Cardiac muscle cell (in vitro differentiated cells and primary cell): ENCODE measurements around the gene NINJ2. TPM values are rescaled to one million over a fixed set of nuclear protein-coding genes. Genes with fewer than 3 reads are reported as not detected.

ENCODE experiments used
- DNase-seq, 2 donors: peaks; one replicate each; pipeline versions ENCODE4 v3.0.0 to v3.0.0-alpha.2; 2010 to 2017; ENCODE audit warnings: low read depth in 1 of 2, low spot score in 1 of 2
- H3K27ac ChIP-seq: fragments of 200-600 bp; sonication (generic); 2 replicates; pipeline ENCODE4 v1.5.1; 2016
- H3K27me3 ChIP-seq: fragments of 200-600 bp; sonication (generic); 2 replicates; pipeline ENCODE4 v1.6.0; 2016; ENCODE audit warnings: control low read depth
- H3K36me3 ChIP-seq: fragments of 200-600 bp; sonication (generic); 2 replicates; pipeline ENCODE4 v1.5.1; 2016; ENCODE audit warnings: control low read depth
- H3K4me1 ChIP-seq: fragments of 200-600 bp; sonication (generic); 2 replicates; pipeline ENCODE4 v1.8.1; 2017; ENCODE audit warnings: low read depth, mild to moderate bottlenecking, mixed run types
- H3K4me3 ChIP-seq: fragments of 200-600 bp; sonication (generic); 2 replicates; pipeline ENCODE4 v1.5.1; 2016; ENCODE audit warnings: mild to moderate bottlenecking
- H3K9me3 ChIP-seq: fragments of 200-600 bp; sonication (generic); 2 replicates; pipeline ENCODE4 v1.5.1; 2017; ENCODE audit warnings: low read depth, mild to moderate bottlenecking, control low read depth
- polyA plus RNA-seq: library from polyadenylated mRNA; unstranded; fragments of >200 nt; fragmentation: Nextera tagmentation; extraction: Ambion mirVana; gene quantifications from 2 replicates; pipeline ENCODE4 v1.2.1, GENCODE V29; 2016
- total RNA-seq: library from RNA; depleted of rRNA; stranded (reverse); fragments of >200 nt; gene quantifications from 2 replicates; pipeline ENCODE4 v1.2.3, GENCODE V29; 2016
- TF ChIP-seq, protein P1 (sequence below): IDR thresholded peaks from 2 replicates; pipeline ENCODE4 v1.5.1; 2012; ENCODE audit warnings: low read depth, mild to moderate bottlenecking, low read length

NINJ2 gene
- total and polyA plus RNA-seq, 2 experiments from 2014 or later: 2.3 TPM; not detected in 1

DNA sequence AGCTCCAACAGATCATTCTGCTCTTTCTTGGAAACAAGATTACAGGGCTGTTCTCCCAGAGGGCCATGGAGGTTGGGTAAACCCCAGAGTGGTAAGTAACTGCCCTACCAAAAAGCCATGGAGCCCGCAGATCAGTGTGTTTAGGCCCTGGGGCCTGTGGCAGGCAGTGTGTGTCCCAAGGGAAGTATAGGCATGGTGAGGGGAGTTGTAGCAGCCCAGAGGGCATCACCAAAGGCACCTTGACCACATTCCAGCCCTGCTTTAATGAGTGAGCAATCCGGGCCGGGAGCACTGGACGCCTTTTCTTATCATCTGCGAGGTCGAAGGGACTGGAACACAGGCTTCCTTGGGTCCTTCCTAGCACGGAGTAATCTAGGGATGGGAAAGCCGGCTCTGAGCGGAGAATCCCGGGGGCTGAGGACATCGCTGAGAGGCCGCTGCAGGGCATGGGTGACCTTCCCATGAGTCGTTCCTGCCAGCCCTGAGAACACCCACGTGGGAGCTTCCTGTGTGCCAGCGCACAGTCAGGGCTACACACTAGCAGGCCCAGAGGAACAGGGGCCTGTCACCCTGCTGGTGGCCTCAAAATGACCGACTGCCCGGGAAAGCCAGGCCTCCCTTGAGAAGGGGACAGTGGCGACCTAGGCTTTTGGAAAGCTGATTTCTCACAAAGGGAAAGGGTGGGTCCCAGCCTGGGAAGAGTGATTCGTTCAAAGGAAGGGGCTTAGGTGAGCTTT is 91.3 kb downstream of the NINJ2 start:
- peaks cover 7% of the 10 kb centered on the region for H3K4me1 ChIP-seq
- H3K27me3 ChIP-seq: no peaks in the 10 kb centered on the region
- H3K27ac ChIP-seq: peak overlapping the region; percentile 31
- TF ChIP-seq, protein P1, sequence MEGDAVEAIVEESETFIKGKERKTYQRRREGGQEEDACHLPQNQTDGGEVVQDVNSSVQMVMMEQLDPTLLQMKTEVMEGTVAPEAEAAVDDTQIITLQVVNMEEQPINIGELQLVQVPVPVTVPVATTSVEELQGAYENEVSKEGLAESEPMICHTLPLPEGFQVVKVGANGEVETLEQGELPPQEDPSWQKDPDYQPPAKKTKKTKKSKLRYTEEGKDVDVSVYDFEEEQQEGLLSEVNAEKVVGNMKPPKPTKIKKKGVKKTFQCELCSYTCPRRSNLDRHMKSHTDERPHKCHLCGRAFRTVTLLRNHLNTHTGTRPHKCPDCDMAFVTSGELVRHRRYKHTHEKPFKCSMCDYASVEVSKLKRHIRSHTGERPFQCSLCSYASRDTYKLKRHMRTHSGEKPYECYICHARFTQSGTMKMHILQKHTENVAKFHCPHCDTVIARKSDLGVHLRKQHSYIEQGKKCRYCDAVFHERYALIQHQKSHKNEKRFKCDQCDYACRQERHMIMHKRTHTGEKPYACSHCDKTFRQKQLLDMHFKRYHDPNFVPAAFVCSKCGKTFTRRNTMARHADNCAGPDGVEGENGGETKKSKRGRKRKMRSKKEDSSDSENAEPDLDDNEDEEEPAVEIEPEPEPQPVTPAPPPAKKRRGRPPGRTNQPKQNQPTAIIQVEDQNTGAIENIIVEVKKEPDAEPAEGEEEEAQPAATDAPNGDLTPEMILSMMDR: no peak
- DNase-seq: no peak
- H3K9me3 ChIP-seq: no peaks in the 10 kb centered on the region
- no peak overlapping the region for H3K4me3 ChIP-seq
- H3K36me3 ChIP-seq: no peaks in the 10 kb centered on the region

DNA sequence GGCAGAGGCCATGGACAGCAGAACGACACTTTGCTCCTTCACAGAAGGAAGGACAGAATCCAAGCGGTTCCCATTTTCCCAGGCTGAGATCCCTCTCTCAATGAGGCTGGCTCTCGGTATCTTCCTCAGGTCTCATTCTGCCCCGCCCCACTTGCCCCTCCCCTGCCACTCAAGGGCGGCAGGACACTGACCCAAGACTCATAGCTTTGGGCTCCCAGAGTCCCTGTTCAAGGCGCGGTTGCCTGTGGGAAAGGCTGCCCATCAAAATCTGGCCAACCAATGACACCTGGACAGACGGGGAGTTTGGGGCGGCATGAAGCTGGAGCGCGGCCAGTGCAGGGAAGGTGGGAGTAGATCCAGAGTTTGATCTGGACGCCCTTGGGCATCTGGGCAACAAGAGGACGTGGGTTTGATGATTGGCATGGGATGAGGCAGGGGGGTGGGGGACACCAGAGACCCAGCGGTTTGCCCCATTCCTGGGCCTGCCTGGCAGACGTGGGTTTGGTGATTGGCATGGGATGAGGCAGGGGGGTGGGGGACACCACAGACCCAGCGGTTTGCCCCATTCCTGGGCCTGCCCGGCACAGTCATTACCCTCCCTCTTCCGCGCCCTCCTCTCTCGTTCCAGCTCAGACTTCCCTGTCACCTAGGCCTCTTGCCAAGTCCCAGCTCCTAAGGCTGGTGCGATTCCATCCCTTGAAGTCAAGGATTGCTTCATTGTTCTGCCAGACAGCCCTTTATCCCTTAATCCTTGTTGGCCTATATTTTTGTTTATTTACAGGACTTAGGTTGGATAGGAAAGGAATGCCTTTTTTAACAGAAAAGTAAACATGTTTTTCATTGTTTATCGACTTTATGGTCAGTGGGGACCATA is 92.1 kb downstream of the NINJ2 start:
- Histone ChIP-seq H3K4me1 (peaks cover 7% of the 10 kb centered on the region), H3K27me3 (no peaks in the 10 kb centered on the region), H3K9me3 (no peaks in the 10 kb centered on the region), H3K27ac (peak overlapping the region; percentile 31), H3K4me3 (peak overlapping the region; percentile 37), H3K36me3 (no peaks in the 10 kb centered on the region)
- TF ChIP-seq, protein P1: no peak
- peak in 1 of 2 donors; percentile 88 for DNase-seq

DNA sequence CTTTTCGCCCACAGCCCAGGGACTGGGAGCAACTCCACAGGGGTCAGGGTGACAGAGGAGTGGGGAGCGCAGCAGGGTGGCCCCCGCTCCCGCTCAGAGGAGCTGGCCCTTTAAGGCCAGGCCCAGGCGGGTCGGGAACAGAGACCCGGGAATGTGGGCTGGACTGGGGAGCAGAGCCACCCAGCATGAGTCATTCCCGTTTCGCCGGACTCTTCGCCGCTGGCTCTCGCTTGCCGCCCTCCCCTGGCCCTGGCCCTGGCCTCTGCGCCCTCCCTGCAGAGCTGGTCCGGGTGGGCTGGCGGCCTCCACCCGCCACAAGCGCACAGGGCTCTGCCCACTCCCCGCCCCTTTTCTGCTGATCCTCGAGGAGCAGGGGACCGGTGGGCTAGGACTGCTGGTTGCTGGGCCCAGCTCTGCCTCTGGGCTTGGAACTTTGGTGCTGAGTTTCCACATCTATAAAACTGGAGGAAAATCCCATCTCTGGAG is 92.8 kb downstream of the NINJ2 start:
- no peak overlapping the region for H3K27ac ChIP-seq
- peak; percentile 35 to 89 for DNase-seq

DNA sequence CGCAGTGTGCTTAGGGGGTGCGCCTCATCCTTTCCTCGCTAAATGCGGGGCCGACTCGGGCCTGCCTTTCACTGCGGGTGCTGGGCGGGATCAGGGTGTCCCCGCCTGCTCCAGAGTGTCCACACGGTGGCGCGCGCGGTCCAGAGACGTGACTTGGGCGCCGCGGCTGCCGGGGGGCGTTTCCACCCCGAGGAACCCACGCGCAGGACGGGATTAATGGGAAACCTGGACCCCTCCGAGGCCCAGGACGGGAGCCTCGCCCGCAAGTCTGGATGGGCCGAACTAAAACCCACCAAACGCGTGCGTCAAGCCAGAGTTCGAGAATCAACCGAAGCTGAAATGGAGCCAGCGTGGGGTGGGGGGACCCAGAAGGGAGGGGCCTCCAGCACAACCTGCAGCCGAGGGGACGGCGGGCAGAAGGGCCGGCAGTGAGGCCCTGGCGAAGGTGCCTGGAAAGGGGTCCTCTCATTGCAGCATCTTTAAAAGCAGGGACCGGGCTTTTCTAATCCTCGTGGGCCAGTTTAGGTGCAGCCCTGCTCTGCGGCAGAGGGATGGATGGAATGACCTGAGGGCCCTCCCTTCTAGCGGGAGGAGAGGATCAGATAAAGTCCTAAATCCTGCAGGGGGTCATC is 93.3 kb downstream of the NINJ2 start:
- H3K27me3 ChIP-seq: no peaks in the 10 kb centered on the region
- H3K9me3 ChIP-seq: no peaks in the 10 kb centered on the region
- TF ChIP-seq, protein P1: peak; percentile 84
- DNase-seq: peak; percentile 90 to 92
- H3K36me3 ChIP-seq: no peaks in the 10 kb centered on the region
- H3K4me1 ChIP-seq: peaks cover 7% of the 10 kb centered on the region
- peak overlapping the region; percentile 37 for H3K4me3 ChIP-seq
- no peak overlapping the region for H3K27ac ChIP-seq

More for the DNA sequence above, 92.8 kb downstream of the NINJ2 start:
- Histone ChIP-seq H3K36me3 (no peaks in the 10 kb centered on the region), H3K4me1 (peaks cover 7% of the 10 kb centered on the region), H3K4me3 (peak overlapping the region; percentile 37), H3K27me3 (no peaks in the 10 kb centered on the region), H3K9me3 (no peaks in the 10 kb centered on the region)
- TF ChIP-seq, protein P1: no peak

DNA sequence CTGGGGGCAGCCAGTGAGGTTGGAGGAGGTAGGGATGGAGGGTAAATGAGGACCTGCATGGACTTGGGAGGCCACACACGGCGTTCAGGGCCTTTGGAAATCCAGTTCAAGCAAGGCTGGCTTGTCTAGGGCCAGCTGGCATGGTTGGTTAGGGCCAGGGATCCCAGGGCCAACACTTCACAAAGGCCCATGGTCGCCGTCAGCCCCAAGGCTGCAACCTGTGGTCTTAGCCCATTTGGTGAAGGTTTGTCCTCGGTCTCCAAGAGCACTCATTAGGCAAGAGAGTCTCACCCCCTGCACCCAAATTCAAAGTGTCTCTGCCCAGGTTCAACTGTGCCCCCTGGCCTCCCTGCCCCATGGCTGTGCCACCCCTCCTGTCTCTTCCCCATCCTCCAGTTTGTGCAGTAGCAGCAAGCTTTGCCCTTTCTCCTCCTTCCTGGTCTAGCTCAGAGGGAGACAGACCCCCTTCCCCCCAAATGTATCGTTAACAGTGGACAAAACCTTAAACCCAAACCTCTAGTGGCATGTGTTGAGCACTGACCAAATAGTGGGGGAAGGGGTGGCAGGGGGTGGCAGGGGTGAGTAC is 94.1 kb downstream of the NINJ2 start:
- Histone ChIP-seq H3K9me3 (no peaks in the 10 kb centered on the region), H3K36me3 (no peaks in the 10 kb centered on the region), H3K4me3 (no peak overlapping the region), H3K27me3 (no peaks in the 10 kb centered on the region), H3K4me1 (peaks cover 7% of the 10 kb centered on the region), H3K27ac (no peak overlapping the region)
- TF ChIP-seq, protein P1: no peak
- no peak for DNase-seq
